GM15510 (cell line): ENCODE measurements around the gene ROR2.

Experiments used
- POLR2A ChIP-seq: IDR thresholded peaks from 3 replicates; pipeline ENCODE4 v1.6.1; 2011; ENCODE audit warnings: borderline replicate concordance; ENCODE audit not compliant: insufficient read length; ENCODE audit errors: extremely low read depth

The ROR2 gene

GRCh38 chr9:91958174-91958573 lies 8.1 kb upstream of the ROR2 start:
- TF ChIP-seq POLR2A, result no peak

- no peak for TF ChIP-seq POLR2A
Measured at GRCh38 chr9:91954841-91955471, 4.9 kb upstream of the ROR2 start.

DNA sequence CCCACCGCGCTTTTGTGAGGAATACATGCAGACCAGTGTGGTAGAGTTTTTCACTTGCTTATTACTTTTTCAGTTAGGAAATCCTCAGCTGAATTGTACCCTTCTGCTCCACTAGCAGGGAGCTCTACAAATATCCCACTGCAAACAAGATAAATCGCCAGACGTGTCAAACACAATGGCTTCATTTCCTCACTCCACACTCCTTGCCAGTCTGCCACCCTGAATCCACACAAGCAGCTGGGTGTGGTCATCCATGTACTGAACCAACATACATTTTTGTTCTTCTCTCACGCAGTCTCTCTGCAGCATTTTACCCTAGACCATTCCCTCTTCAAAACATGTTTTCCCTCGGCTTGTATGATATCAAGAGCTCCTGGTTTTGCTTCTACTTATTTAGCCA lies 3.7 kb upstream of the ROR2 start:
- TF ChIP-seq POLR2A, result no peak

DNA sequence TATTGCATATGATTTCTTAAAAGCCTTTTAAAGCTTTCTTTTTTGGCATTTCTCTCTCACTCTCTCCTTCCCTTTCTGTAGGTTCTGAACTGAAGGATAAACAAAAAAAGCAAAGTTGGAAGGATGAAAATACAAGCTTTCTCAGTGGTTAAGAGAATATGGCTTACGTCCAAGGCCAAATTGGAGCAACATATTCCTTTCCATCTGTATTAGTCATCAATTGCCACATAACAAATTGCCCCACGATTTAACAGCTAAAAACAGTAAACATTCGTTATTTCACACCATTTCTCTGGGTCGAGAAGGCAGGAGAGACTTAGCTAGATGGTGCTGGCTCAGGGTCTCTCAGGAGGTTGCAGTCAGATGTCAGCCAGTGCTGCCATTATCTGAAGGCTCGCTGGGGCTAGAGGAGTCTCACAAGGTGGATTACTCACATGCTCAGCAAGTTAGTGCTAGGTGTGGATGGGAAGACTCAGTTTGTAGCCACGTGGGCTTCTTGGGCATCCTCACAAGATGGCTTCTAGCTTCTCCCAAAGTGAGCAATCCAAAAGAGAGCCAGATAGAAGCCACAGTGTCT lies 2.0 kb upstream of the ROR2 start:
- no peak for TF ChIP-seq POLR2A

DNA sequence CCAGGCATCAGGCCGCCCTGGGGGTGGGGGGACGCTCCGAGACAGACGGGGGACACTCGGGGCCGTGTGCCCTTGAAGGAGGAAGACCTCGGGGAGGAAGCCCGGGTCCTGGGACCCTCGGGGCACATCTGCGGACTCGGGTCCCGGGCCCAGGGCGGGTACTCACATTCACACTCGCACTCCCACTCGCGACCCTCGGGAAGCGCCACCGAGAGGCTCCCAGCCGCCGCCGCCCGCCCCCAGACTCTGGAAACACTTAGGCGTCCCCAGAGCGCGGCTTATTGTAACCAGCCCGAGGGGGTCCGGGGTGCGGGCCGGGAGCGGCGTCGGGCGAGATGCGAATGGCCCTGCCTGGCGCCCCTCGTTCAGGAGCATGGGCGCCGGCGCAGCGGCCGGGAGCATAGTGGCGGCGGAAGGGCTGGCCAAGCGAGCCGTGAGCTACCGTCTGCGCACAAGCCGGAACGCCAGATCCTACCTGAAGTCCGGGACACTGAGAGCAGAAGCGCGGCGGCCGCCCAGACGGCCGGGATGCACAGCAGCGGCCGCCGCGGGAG lies 559 bp downstream of the ROR2 start:
- TF ChIP-seq POLR2A, result no peak

- TF ChIP-seq POLR2A, result no peak
Measured at GRCh38 chr9:91948597-91949391, 1.2 kb downstream of the ROR2 start.

- TF ChIP-seq POLR2A, result no peak
Measured at GRCh38 chr9:91948101-91948596, 1.9 kb downstream of the ROR2 start.

GRCh38 chr9:91946653-91947488 lies 3.2 kb downstream of the ROR2 start:
- no peak for TF ChIP-seq POLR2A

GRCh38 chr9:91946196-91946595 lies 3.8 kb downstream of the ROR2 start:
- TF ChIP-seq POLR2A, result no peak

DNA sequence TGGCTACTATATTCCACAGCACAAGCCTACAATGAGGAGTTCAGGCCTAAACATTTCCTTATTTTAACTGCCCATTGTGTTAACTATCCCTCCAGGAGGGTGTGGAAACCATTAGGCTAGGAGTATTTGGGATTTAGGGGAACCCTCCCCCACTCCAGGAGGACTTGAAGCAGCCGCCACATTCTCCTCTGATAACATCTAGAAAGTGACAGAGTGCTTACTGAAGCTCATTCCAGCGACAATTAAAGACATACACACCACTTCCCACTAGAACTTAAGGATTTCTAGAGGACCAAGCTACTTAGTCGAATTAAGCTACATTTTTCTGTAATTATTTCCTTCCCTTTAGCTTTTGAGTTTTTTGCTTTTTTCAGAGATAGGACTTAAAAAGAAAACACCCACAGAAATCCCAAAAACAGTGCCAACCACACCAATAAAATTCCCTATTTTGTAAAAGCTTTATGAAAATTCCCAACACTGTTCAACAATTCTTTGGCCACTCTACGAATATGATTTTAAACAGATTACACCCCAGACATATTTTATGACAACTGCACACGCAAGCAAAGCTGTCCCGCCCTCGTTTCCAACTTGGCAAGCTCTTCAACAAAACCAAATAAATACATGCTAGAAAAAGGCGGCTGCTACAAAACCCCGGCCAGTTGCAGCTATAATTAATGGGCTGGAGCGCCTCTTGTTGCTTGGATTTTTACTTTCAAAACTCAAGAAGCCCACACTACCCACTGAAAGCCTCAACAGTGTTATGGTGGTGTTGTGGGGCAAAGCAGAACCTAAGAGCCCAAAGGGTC lies 4.5 kb downstream of the ROR2 start:
- no peak for TF ChIP-seq POLR2A

DNA sequence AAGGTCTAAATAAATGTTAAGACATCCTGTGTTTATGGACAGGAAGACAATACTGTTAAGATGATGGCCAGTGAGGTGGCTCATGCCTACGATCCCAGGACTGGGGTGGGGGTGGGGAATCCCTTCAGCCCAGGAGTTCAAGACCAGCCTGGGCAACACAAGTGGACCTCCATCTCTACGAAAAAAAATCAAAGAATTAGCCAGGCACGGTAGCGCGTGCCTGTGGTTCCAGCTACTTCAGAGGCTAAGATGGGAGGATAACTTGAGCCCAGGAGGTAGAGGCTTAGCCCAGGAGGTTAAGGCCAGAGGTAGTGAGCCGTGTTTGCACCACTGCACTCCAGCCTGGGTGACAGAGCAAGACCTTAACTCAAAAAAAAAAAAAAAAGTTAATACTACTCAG lies 5.3 kb downstream of the ROR2 start:
- no peak for TF ChIP-seq POLR2A

GRCh38 chr9:91943478-91944470 lies 6.3 kb downstream of the ROR2 start:
- no peak for TF ChIP-seq POLR2A

DNA sequence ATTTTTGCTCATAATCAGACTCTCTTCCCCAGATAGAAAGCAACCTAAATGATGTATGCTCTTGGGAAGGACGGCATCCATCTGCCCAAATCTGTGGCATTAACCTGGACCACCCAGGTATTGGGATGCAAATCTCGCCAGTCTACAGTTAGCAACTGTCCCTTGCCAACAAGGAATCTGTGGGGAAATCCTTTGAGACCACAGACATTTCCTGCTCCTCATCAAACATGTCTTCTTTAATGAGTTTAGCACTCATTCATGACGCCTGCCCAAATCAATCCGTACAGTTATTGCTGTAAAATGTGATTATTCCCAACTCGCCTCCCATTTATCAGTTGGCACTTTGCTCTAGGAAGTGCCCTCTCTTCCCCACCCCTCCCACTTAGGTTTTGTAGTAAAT lies 7.8 kb downstream of the ROR2 start:
- no peak for TF ChIP-seq POLR2A

GRCh38 chr9:91939978-91940377 lies 10.1 kb downstream of the ROR2 start:
- TF ChIP-seq POLR2A, result no peak
